ENCODE results near the gene PLK2.
A peak's percentile ranks its signal among the peaks of the same experiment; 100 is the strongest.

Gene PLK2

GRCh38 chr5:58447226-58447625, 12.7 kb downstream of the PLK2 start:
- no peak for DNase-seq

- no peak for DNase-seq
These were observed 13.9 kb downstream of the PLK2 start for GRCh38 chr5:58446024-58446423.

GRCh38 chr5:58444805-58445204, 15.1 kb downstream of the PLK2 start:
- no peak for DNase-seq

GRCh38 chr5:58440901-58441460, 18.9 kb downstream of the PLK2 start:
- no peak for DNase-seq

- DNase-seq: no peak
These were observed 20.7 kb downstream of the PLK2 start for GRCh38 chr5:58439094-58439644.

- DNase-seq: no peak
These were observed 22.2 kb downstream of the PLK2 start for GRCh38 chr5:58437661-58438060.

- DNase-seq: no peak
These were observed 28.1 kb downstream of the PLK2 start for GRCh38 chr5:58431832-58432231.

- DNase-seq: no peak
These were observed 47.0 kb downstream of the PLK2 start for GRCh38 chr5:58412932-58413331.

- DNase-seq: no peak
These were observed 47.8 kb downstream of the PLK2 start for GRCh38 chr5:58412081-58412480.

- DNase-seq: peak; percentile 26
These were observed 48.5 kb downstream of the PLK2 start for GRCh38 chr5:58411372-58411771.

- DNase-seq: peak; percentile 88
These were observed 49.4 kb downstream of the PLK2 start for GRCh38 chr5:58410441-58410840.

- DNase-seq: peak; percentile 76
These were observed 52.7 kb downstream of the PLK2 start for GRCh38 chr5:58407042-58407719.

GRCh38 chr5:58406394-58406793, 53.5 kb downstream of the PLK2 start:
- no peak for DNase-seq

GRCh38 chr5:58405175-58405574, 54.7 kb downstream of the PLK2 start:
- no peak for DNase-seq

- DNase-seq: no peak
These were observed 55.2 kb downstream of the PLK2 start for GRCh38 chr5:58404734-58405133.

Measured in kidney glomerular epithelial cell (primary cell).